Kidney (tissue), 14 donors: Measurements from ENCODE around the gene B4GAT1. TPM values are rescaled to one million over a fixed set of nuclear protein-coding genes. Genes with fewer than 3 reads are reported as not detected.

ENCODE experiments used
- DNase-seq, 5 donors: peaks; one replicate each; pipeline ENCODE4 v3.0.0-alpha.2; 2013 to 2020
- FAIRE-seq: peaks from 2 replicates; lab custom pipeline; 2012; peaks lifted over from hg19 to GRCh38; lab: Jason Lieb, UNC
- H3K27ac ChIP-seq, 2 donors: one replicate each; pipeline ENCODE4 v1.7.0; 2013; ENCODE audit warnings: low read depth in 2 of 2, low read length in 2 of 2, inconsistent platforms in 1 of 2
- H3K27me3 ChIP-seq: one replicate; pipeline ENCODE4 v1.7.1; 2013; ENCODE audit warnings: low read length, inconsistent platforms; ENCODE audit not compliant: control insufficient read depth, insufficient read depth
- H3K36me3 ChIP-seq, 3 donors: one replicate each; pipeline versions ENCODE4 v1.7.0 to v1.7.1; 2013; ENCODE audit warnings: low read length in 3 of 3, control low read depth in 1 of 3, inconsistent platforms in 1 of 3; ENCODE audit not compliant: insufficient read depth in 3 of 3, control insufficient read depth in 2 of 3
- H3K4me1 ChIP-seq, 3 donors: one replicate each; pipeline versions ENCODE4 v1.7.0 to v1.7.1; 2013; ENCODE audit warnings: low read length in 3 of 3, inconsistent platforms in 1 of 3, low read depth in 1 of 3; ENCODE audit not compliant: control insufficient read depth in 2 of 3, insufficient read depth in 2 of 3
- H3K4me3 ChIP-seq, 3 donors: one replicate each; pipeline versions ENCODE4 v1.7.0 to v1.8.1; 2013; ENCODE audit warnings: low read length in 3 of 3, control low read depth in 1 of 3, inconsistent platforms in 1 of 3
- H3K9ac ChIP-seq, 3 donors: one replicate each; pipeline versions ENCODE4 v1.7.0 to v1.7.1; 2013; ENCODE audit warnings: low read length in 3 of 3, control low read depth in 1 of 3, inconsistent platforms in 1 of 3
- H3K9me3 ChIP-seq, 3 donors: one replicate each; pipeline versions ENCODE4 v1.7.0 to v1.7.1; 2013; ENCODE audit warnings: low read length in 3 of 3, control low read depth in 1 of 3, inconsistent platforms in 1 of 3; ENCODE audit not compliant: control insufficient read depth in 2 of 3, insufficient read depth in 1 of 3
- intact Hi-C: fragments of 100-400 bp; cut with DNase I; formaldehyde crosslinking; loops from one replicate; pipeline ENCODE4 v1.11.1; 2022
- polyA plus RNA-seq: library from polyadenylated mRNA; stranded (reverse); fragments of 350-450 nt; fragmentation: Illumina TruSeq; extraction: RNeasy Lipid Tissue Mini Kit (QIAGEN cat#74804); gene quantifications from one replicate; pipeline ENCODE4 v1.2.3, GENCODE V29; 2014; ENCODE audit warnings: low read depth, low replicate concordance; ENCODE audit not compliant: insufficient read depth
- total RNA-seq: library from RNA; stranded (reverse); fragmentation: NEBNext Ultra II Directional; extraction: Animal tissue kit (Norgen Biotek cat#: 25700); gene quantifications from one replicate; pipeline ENCODE4 v1.2.1, GENCODE V29; 2021
- TF ChIP-seq, protein P1 (sequence below): IDR thresholded peaks from 3 replicates; pipeline ENCODE4 v1.5.1; 2012; ENCODE audit warnings: mild to moderate bottlenecking, moderate library complexity, borderline replicate concordance; ENCODE audit not compliant: insufficient read depth; ENCODE audit errors: extremely low read depth
- donor health status: control.
- donor health status: control.
- donor health status: control.
- donor health status: control.
- donor health status: control.
- donor health status: DM: yes; HTN: yes; CAD: no.
- donor health status: Normal renal cell carcinoma (clear cell type).

B4GAT1 gene
- total and polyA plus RNA-seq, 2 donors from 2014 or later = 21.7 to 59.9 TPM

DNA sequence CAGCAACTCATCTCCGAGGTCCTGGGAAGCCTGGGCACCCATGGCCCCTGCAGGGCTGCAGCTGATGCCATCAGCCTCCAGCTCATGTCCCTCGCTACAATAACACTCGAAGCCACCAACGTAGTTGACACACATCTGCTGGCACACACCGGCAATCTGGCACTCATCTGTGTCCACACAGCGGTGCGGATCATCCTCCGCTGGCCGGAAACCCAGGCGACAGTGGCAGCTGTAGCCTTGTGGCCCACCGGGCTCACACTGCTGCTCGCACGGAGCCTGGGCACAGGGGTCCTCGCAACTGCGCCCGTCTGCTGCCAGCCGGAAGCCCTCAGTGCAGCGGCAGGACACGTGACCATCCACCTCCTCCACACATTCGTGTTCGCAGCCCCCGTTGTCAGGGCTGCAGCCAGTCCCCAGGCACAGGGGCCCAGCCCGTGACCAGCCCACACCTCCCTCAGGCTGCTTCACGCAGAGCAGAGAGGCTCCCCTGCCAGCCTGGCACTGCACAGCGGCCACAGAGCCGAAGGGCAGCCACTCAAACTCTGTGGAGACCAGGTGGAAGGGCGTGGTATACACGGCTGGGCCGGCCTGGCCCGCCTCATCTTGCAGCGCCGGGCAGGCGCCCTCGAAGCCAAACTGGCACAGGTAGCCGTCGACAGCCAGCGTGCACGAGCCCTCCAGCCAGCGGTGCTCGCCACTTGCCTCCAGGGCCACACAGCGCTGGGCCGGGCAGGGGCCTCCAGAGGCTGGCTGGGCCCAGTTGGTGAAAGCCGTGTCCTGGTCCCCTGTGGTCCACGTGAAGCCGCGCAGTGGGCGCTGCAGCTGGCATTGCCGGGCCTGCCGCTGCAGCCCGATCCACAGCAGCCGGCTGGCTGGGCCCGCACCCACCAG lies 31.3 kb downstream of the B4GAT1 start:
- peaks cover 0 to 16% (median 3%) of the 10 kb centered on the region in 3 donors for H3K4me1 ChIP-seq
- peak overlapping the region in 2 of 3 donors; percentile 34 to 45 for H3K9ac ChIP-seq

DNA sequence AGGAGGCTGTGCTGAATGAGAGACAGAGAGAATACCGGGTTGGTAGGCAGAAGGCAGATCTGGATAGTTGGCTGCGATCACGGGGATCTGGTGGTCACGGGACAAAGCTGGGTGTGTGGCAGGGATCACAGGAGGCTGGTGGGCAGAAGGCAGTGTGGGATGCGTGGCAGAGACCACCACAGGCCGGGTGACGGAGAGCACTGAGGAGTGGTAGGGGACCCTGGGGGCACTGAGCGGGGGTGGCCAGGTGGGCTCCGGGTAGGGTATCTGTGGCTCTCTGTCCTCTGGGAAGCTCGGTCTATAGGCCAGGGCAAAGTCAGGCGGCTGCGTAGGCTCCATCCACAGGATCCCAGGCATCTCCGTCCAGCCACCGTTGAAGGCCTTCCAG lies 31.9 kb downstream of the B4GAT1 start:
- no peaks in the 10 kb centered on the region for H3K9me3 ChIP-seq
- peak overlapping the region; percentile 41 to 68 (median 53) for H3K4me3 ChIP-seq
- TF ChIP-seq, protein P1, sequence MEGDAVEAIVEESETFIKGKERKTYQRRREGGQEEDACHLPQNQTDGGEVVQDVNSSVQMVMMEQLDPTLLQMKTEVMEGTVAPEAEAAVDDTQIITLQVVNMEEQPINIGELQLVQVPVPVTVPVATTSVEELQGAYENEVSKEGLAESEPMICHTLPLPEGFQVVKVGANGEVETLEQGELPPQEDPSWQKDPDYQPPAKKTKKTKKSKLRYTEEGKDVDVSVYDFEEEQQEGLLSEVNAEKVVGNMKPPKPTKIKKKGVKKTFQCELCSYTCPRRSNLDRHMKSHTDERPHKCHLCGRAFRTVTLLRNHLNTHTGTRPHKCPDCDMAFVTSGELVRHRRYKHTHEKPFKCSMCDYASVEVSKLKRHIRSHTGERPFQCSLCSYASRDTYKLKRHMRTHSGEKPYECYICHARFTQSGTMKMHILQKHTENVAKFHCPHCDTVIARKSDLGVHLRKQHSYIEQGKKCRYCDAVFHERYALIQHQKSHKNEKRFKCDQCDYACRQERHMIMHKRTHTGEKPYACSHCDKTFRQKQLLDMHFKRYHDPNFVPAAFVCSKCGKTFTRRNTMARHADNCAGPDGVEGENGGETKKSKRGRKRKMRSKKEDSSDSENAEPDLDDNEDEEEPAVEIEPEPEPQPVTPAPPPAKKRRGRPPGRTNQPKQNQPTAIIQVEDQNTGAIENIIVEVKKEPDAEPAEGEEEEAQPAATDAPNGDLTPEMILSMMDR = no peak
- peak overlapping the region in 2 of 3 donors; percentile 34 to 45 for H3K9ac ChIP-seq
- H3K4me1 ChIP-seq = peaks cover 0 to 16% (median 3%) of the 10 kb centered on the region in 3 donors
- no peak for FAIRE-seq
- peak in 1 of 5 donors; percentile 71 for DNase-seq
- no peaks in the 10 kb centered on the region for H3K27me3 ChIP-seq
- H3K36me3 ChIP-seq = no peaks in the 10 kb centered on the region
- H3K27ac ChIP-seq = peak overlapping the region; percentile 20 to 57
- intact Hi-C loops = no loop called here

More for the DNA sequence above, 31.3 kb downstream of the B4GAT1 start:
- intact Hi-C loops = no loop called here
- Histone ChIP-seq H3K4me3 (peak overlapping the region; percentile 41 to 68 (median 53)), H3K36me3 (no peaks in the 10 kb centered on the region), H3K27me3 (no peaks in the 10 kb centered on the region), H3K27ac (peak overlapping the region; percentile 20 to 57), H3K9me3 (no peaks in the 10 kb centered on the region)
- no peak for FAIRE-seq
- TF ChIP-seq, protein P1 = no peak
- peak in 1 of 5 donors; percentile 78 for DNase-seq

DNA sequence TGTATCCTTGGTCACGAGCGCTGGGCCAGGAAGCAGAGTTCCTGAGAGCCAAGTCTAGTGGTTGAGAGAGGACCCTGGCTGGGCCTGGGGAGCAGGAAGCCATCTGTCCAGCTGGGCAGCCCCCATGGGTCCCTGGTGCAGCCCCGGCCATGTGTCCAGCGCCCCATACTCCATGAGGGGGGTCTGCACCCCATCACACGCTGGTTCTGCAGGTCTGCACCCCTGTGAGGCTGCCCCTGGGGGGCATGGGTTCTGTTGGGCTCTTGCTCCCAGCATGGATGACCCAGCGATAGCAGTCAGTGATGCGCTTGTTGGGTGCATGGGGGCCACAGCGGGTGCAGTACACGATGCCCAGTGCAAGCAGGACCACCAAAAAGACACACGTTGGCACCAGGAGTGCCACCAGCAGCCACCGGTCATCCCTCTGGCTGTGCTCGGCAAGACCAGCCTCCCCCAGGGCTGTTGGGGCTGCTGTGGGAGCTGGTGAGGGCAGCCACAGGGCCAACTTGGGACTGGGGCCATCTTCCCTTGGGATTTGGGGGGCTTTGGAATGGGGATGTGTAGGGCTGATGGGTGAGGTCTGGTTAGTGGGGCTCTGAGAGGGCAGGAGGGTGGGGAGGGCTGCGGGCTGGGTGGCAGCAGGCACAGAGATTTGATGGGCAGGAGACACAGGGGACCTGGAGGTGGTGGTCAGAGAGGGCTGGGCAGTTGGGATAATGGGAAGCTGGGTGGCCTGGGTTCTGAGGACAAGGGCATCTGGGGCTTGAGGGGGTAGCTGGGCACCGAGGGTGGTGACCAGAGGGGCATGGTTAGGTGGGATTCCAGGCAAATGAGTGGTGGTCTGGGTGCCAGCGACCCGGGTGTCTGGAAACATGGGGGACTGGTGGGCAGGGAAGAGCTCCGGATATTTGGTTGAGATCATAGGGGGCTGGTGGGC lies 32.6 kb downstream of the B4GAT1 start:
- intact Hi-C loops = no loop called here
- Histone ChIP-seq H3K27ac (peak overlapping the region in 1 of 2 donors; percentile 22), H3K4me1 (peaks cover 0 to 16% (median 3%) of the 10 kb centered on the region in 3 donors), H3K4me3 (peak overlapping the region in 2 of 3 donors; percentile 53 to 68), H3K27me3 (no peaks in the 10 kb centered on the region), H3K36me3 (no peaks in the 10 kb centered on the region), H3K9ac (peak overlapping the region in 1 of 3 donors; percentile 17), H3K9me3 (no peaks in the 10 kb centered on the region)
- FAIRE-seq (no peak), DNase-seq (peak in 2 of 5 donors; percentile 60 to 73)
- TF ChIP-seq, protein P1 = no peak
